IMR-90 (cell line): Measurements from ENCODE around the gene FGD3. TPM values are rescaled to one million over a fixed set of nuclear protein-coding genes. Genes with fewer than 3 reads are reported as not detected.

Experiments
- ATAC-seq: fragments of 200-7000 bp; cut with Tn5 transposase; 2 replicates; pipeline ENCODE4 v1.9.1; 2020; ENCODE audit warnings: low read depth, mild to moderate bottlenecking, moderate library complexity
- BruUV-seq: library from RNA; stranded (reverse); fragments of 400-500 nt; replicated peaks from 2 replicates; lab custom pipeline; 2021; lab: Mats Ljungman, UMichigan
- CTCF ChIA-PET: fragments of 300-600 bp; formaldehyde crosslinking; extraction: SDS; loops from one replicate; lab custom pipeline; 2021; ENCODE audit warnings: antibody characterized with exemption; lab: Yijun Ruan, JAX
- POLR2A ChIA-PET: fragments of 300-600 bp; sonication (Branson Sonifier 250); formaldehyde crosslinking; loops from one replicate; lab custom pipeline; 2022; ENCODE audit warnings: antibody characterized with exemption; ENCODE audit not compliant: unreplicated experiment; lab: Charles Lee
- DNase-seq: peaks from one replicate; pipeline ENCODE4 v3.0.0; 2013
- H2AFZ ChIP-seq: replicated peaks from 2 replicates; pipeline ENCODE3; 2013; ENCODE audit warnings: low read length, mild to moderate bottlenecking; ENCODE audit not compliant: poor library complexity
- H2AK5ac ChIP-seq: 2 replicates; pipeline ENCODE4 v1.6.1; 2013; ENCODE audit warnings: low read depth, low read length, inconsistent platforms
- H2AK9ac ChIP-seq: replicated peaks from 2 replicates; pipeline ENCODE3; 2013; ENCODE audit warnings: mild to moderate bottlenecking, low read depth, low read length, moderate library complexity; ENCODE audit not compliant: poor library complexity
- H2BK120ac ChIP-seq: 2 replicates; pipeline ENCODE4 v1.6.1; 2013; ENCODE audit warnings: low read depth, low read length, inconsistent platforms
- H2BK15ac ChIP-seq: 3 replicates; pipeline ENCODE4 v1.6.1; 2013; ENCODE audit warnings: low read depth, low read length, inconsistent platforms
- H2BK20ac ChIP-seq: 2 replicates; pipeline ENCODE4 v1.6.1; 2013; ENCODE audit warnings: low read depth, mild to moderate bottlenecking, inconsistent platforms, low read length, moderate library complexity
- H2BK5ac ChIP-seq: 2 replicates; pipeline ENCODE4 v1.6.1; 2013; ENCODE audit warnings: mild to moderate bottlenecking, low read depth, low read length, inconsistent platforms; ENCODE audit not compliant: poor library complexity, severe bottlenecking
- H3K14ac ChIP-seq: replicated peaks from 2 replicates; pipeline ENCODE4 v1.6.1; 2013; ENCODE audit warnings: low read depth, low read length, inconsistent platforms
- H3K18ac ChIP-seq: 2 replicates; pipeline ENCODE4 v1.6.1; 2013; ENCODE audit warnings: low read depth, low read length, control low read depth
- H3K23ac ChIP-seq: 2 replicates; pipeline ENCODE4 v1.6.1; 2013; ENCODE audit warnings: low read depth, low read length, inconsistent platforms
- H3K27ac ChIP-seq: 2 replicates; pipeline ENCODE4 v1.5.1; 2013; ENCODE audit warnings: mild to moderate bottlenecking, control low read depth, low read length; ENCODE audit not compliant: insufficient read depth
- H3K27me3 ChIP-seq: 2 replicates; pipeline ENCODE4 v1.6.1; 2013; ENCODE audit warnings: low read length; ENCODE audit not compliant: control insufficient read depth, insufficient read depth
- H3K36me3 ChIP-seq: 2 replicates; pipeline ENCODE4 v1.6.1; 2013; ENCODE audit warnings: low read length, mixed read lengths; ENCODE audit not compliant: control insufficient read depth, insufficient read depth
- H3K4ac ChIP-seq: 2 replicates; pipeline ENCODE4 v1.6.1; 2013; ENCODE audit warnings: low read depth, low read length, inconsistent platforms
- H3K4me1 ChIP-seq: 2 replicates; pipeline ENCODE4 v1.6.1; 2013; ENCODE audit warnings: low read length, mixed read lengths; ENCODE audit not compliant: control insufficient read depth, insufficient read depth
- H3K4me2 ChIP-seq: 2 replicates; pipeline ENCODE4 v1.6.1; 2013; ENCODE audit warnings: low read depth, mild to moderate bottlenecking, control low read depth, low read length, moderate library complexity
- H3K4me3 ChIP-seq: 2 replicates; pipeline ENCODE4 v1.5.1; 2013; ENCODE audit warnings: low read depth, mild to moderate bottlenecking, control low read depth, low read length, moderate library complexity; ENCODE audit not compliant: insufficient read depth
- H3K56ac ChIP-seq: 2 replicates; pipeline ENCODE4 v1.6.1; 2013; ENCODE audit warnings: low read length, inconsistent platforms; ENCODE audit not compliant: insufficient read depth; ENCODE audit errors: extremely low read depth
- H3K79me1 ChIP-seq, 2 experiments: 2 replicates each; pipeline ENCODE4 v1.6.1; 2013; ENCODE audit warnings: low read length in 2 of 2, inconsistent platforms in 1 of 2, low read depth in 1 of 2
- H3K9ac ChIP-seq: 2 replicates; pipeline ENCODE4 v1.6.1; 2013; ENCODE audit warnings: low read depth, low read length, control low read depth
- H3K9me1 ChIP-seq: 2 replicates; pipeline ENCODE4 v1.6.1; 2013; ENCODE audit warnings: low read length, inconsistent platforms; ENCODE audit not compliant: insufficient read depth
- H3K9me3 ChIP-seq: 2 replicates; pipeline ENCODE4 v1.6.1; 2013; ENCODE audit warnings: low read length; ENCODE audit not compliant: control insufficient read depth, insufficient read depth
- H4K20me1 ChIP-seq: 2 replicates; pipeline ENCODE4 v1.6.1; 2013; ENCODE audit warnings: low read length, inconsistent platforms; ENCODE audit not compliant: insufficient read depth
- H4K5ac ChIP-seq: 2 replicates; pipeline ENCODE4 v1.6.1; 2013; ENCODE audit warnings: mild to moderate bottlenecking, low read depth, low read length, control low read depth
- H4K8ac ChIP-seq, 2 experiments: 2 replicates each; pipeline ENCODE4 v1.6.1; 2013; ENCODE audit warnings: low read depth in 2 of 2, low read length in 2 of 2, control low read depth in 1 of 2, inconsistent platforms in 1 of 2
- H4K91ac ChIP-seq: 2 replicates; pipeline ENCODE4 v1.6.1; 2013; ENCODE audit warnings: low read depth, low read length, inconsistent platforms; ENCODE audit not compliant: insufficient read depth
- BHLHE40 ChIP-seq: fragments of 150-350 bp; IDR thresholded peaks from 2 replicates; pipeline ENCODE4 v1.6.1; 2016; ENCODE audit warnings: mild to moderate bottlenecking, low read depth, low read length
- CEBPB ChIP-seq: IDR thresholded peaks from 2 replicates; pipeline ENCODE4 v1.6.1; 2012; ENCODE audit warnings: low read depth, low read length, improper control_type of control experiment
- CHD1 ChIP-seq: IDR thresholded peaks from 2 replicates; pipeline ENCODE4 v1.6.1; 2012; ENCODE audit warnings: low read depth, low read length, improper control_type of control experiment
- CTCF ChIP-seq: conservative IDR thresholded peaks from 2 replicates; pipeline ENCODE4 v1.5.1; 2012; ENCODE audit warnings: mild to moderate bottlenecking, low read depth, low read length, improper control_type of control experiment
- FOS ChIP-seq: fragments of 150-350 bp; IDR thresholded peaks from 2 replicates; pipeline ENCODE4 v1.6.1; 2016; ENCODE audit warnings: low read depth, low read length
- MAFK ChIP-seq: IDR thresholded peaks from 2 replicates; pipeline ENCODE4 v1.6.1; 2012; ENCODE audit warnings: low read depth, low read length, improper control_type of control experiment
- MAZ ChIP-seq: IDR thresholded peaks from 2 replicates; pipeline ENCODE4 v1.6.1; 2012; ENCODE audit warnings: low read depth, mild to moderate bottlenecking, low read length, improper control_type of control experiment, moderate library complexity, borderline replicate concordance
- MXI1 ChIP-seq: IDR thresholded peaks from 2 replicates; pipeline ENCODE4 v1.6.1; 2012; ENCODE audit warnings: low read depth, mild to moderate bottlenecking, low read length, moderate library complexity, borderline replicate concordance
- NFE2L2 ChIP-seq: fragments of 150-350 bp; IDR thresholded peaks from 2 replicates; pipeline ENCODE4 v1.6.1; 2016; ENCODE audit warnings: low read depth, mild to moderate bottlenecking, low read length
- POLR2A ChIP-seq: IDR thresholded peaks from 2 replicates; pipeline ENCODE4 v1.6.1; 2012; ENCODE audit warnings: mild to moderate bottlenecking, low read depth, low read length
- RAD21 ChIP-seq: IDR thresholded peaks from 2 replicates; pipeline ENCODE4 v1.6.1; 2012; ENCODE audit warnings: low read length, improper control_type of control experiment
- RCOR1 ChIP-seq: IDR thresholded peaks from 2 replicates; pipeline ENCODE4 v1.6.1; 2012; ENCODE audit warnings: mild to moderate bottlenecking, low read length, improper control_type of control experiment; ENCODE audit not compliant: insufficient replicate concordance
- RFX5 ChIP-seq: IDR thresholded peaks from 2 replicates; pipeline ENCODE4 v1.8.0; 2012; ENCODE audit warnings: low read depth, mild to moderate bottlenecking, low read length, moderate library complexity
- SMC3 ChIP-seq: fragments of 150-350 bp; IDR thresholded peaks from 2 replicates; pipeline ENCODE4 v1.6.1; 2016; ENCODE audit warnings: low read depth, mild to moderate bottlenecking, antibody characterized with exemption, low read length, moderate library complexity
- USF2 ChIP-seq: fragments of 150-350 bp; IDR thresholded peaks from 2 replicates; pipeline ENCODE4 v1.6.1; 2017; ENCODE audit warnings: mild to moderate bottlenecking, antibody characterized with exemption, low read length, low read depth
- whole genome bisulfite sequencing, 2 experiments: methylation state at CpG; one replicate each; pipeline versions ENCODE4 v1.1.5 to v1.1.7; 2013; ENCODE audit warnings: missing lambda C conversion rate in 2 of 2; ENCODE audit not compliant: insufficient read length in 1 of 2; ENCODE audit errors: extremely low coverage in 2 of 2; 5-methylcytosine and 5-hydroxymethylcytosine counted together
- dilution Hi-C: fragments of 300-500 bp; cut with HindIII; formaldehyde crosslinking; loops from one replicate; pipeline ENCODE4 v1.14.3; 2018; ENCODE audit warnings: low sequenced_read_pairs; ENCODE audit not compliant: unreplicated experiment
- in situ Hi-C: fragments of 300-500 bp; cut with MboI; formaldehyde crosslinking; loops from 3 replicates; pipeline ENCODE4 v1.14.3; 2019; ENCODE audit warnings: low sequenced_read_pairs, inconsistent platforms, mixed read lengths
- intact Hi-C: fragments of 100-400 bp; cut with micrococcal nuclease; formaldehyde crosslinking; loops from 2 replicates; pipeline ENCODE4 v1.10.0; 2022
- polyA plus RNA-seq, 3 experiments: library from polyadenylated mRNA; depleted of rRNA; stranded (reverse); fragments of >200 nt; gene quantifications; 2 replicates each; pipeline ENCODE4 v1.2.3, GENCODE V29; 2012; ENCODE audit warnings: low replicate concordance in 1 of 3
- total RNA-seq: library from RNA; depleted of rRNA; stranded (reverse); fragments of >200 nt; gene quantifications from 2 replicates; pipeline ENCODE4 v1.2.3, GENCODE V29; 2012
- TF ChIP-seq, protein P1 (sequence below): fragments of 150-350 bp; IDR thresholded peaks from 2 replicates; pipeline ENCODE4 v1.6.1; 2016; ENCODE audit warnings: low read depth, mild to moderate bottlenecking, low read length, moderate library complexity, borderline replicate concordance

Gene FGD3
- total and polyA plus RNA-seq, 2 of the 4 experiments (the other 2 are of a cell fraction), result not detected

GRCh38 chr9:92963831-92964606, 16.7 kb downstream of the FGD3 start:
- 59% methylated on average over 7 of the region's 16 CpGs; no CpG with 5 or more reads in 1 of the 2 experiments for WGBS, 2 experiments
- H2BK15ac ChIP-seq, result no peak overlapping the region
- H4K8ac ChIP-seq, result no peak overlapping the region
- H2AK5ac ChIP-seq, result no peak overlapping the region
- no peaks in the 10 kb centered on the region for H3K4me1 ChIP-seq
- H3K9ac ChIP-seq, result no peak overlapping the region
- no peak overlapping the region for H2BK5ac ChIP-seq
- dilution Hi-C loops, result no loop called here
- TF ChIP-seq MXI1, result no peak
- TF ChIP-seq USF2, result no peak
- TF ChIP-seq BHLHE40, result no peak
- TF ChIP-seq MAFK, result no peak
- TF ChIP-seq RCOR1, result no peak
- TF ChIP-seq, protein P1, sequence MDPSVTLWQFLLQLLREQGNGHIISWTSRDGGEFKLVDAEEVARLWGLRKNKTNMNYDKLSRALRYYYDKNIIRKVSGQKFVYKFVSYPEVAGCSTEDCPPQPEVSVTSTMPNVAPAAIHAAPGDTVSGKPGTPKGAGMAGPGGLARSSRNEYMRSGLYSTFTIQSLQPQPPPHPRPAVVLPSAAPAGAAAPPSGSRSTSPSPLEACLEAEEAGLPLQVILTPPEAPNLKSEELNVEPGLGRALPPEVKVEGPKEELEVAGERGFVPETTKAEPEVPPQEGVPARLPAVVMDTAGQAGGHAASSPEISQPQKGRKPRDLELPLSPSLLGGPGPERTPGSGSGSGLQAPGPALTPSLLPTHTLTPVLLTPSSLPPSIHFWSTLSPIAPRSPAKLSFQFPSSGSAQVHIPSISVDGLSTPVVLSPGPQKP, result no peak
- no peak for TF ChIP-seq MAZ
- no peak for TF ChIP-seq CHD1
- no peak for TF ChIP-seq RFX5
- no peak for TF ChIP-seq FOS
- TF ChIP-seq RAD21, result no peak
- no peak for TF ChIP-seq POLR2A
- TF ChIP-seq SMC3, result no peak
- no peak for TF ChIP-seq CTCF
- no peak for TF ChIP-seq NFE2L2
- no peak for TF ChIP-seq CEBPB
- no peaks in the 10 kb centered on the region for H3K9me1 ChIP-seq
- no peak for ATAC-seq
- in situ Hi-C loops, result no loop called here
- no peak overlapping the region for H2AFZ ChIP-seq
- no peak overlapping the region for H3K4me2 ChIP-seq
- no peak for DNase-seq
- ChIA-PET CTCF (no interaction called here), POLR2A (no interaction called here)
- no peak overlapping the region for H3K4ac ChIP-seq
- BruUV-seq, result no TSS peak
- no peak overlapping the region for H2BK20ac ChIP-seq
- H2BK120ac ChIP-seq, result no peak overlapping the region
- H3K27me3 ChIP-seq, result peaks cover 4% of the 10 kb centered on the region; the same call in 1 of the 2 replicates
- H3K18ac ChIP-seq, result no peak overlapping the region
- no peak overlapping the region for H4K5ac ChIP-seq
- H3K36me3 ChIP-seq, result no peaks in the 10 kb centered on the region
- H3K27ac ChIP-seq, result no peak overlapping the region
- no peaks in the 10 kb centered on the region; the same call in 1 of the 2 replicates for H3K9me3 ChIP-seq
- no peak overlapping the region for H4K91ac ChIP-seq
- no peaks in the 10 kb centered on the region for H3K79me1 ChIP-seq
- H3K56ac ChIP-seq, result no peak overlapping the region
- H3K4me3 ChIP-seq, result no peak overlapping the region
- no peak overlapping the region for H2AK9ac ChIP-seq
- H3K14ac ChIP-seq, result no peak overlapping the region
- intact Hi-C loops, result no loop called here
- H4K20me1 ChIP-seq, result no peaks in the 10 kb centered on the region
- no peak overlapping the region for H3K23ac ChIP-seq
